HG03571 (cell line): ENCODE measurements around the gene PACRG.

Experiments
- ATAC-seq: cut with Tn5 transposase; IDR thresholded peaks from one replicate; pipeline ENCODE4 v1.9.1; 2021; ENCODE audit not compliant: unreplicated experiment

The PACRG gene

DNA sequence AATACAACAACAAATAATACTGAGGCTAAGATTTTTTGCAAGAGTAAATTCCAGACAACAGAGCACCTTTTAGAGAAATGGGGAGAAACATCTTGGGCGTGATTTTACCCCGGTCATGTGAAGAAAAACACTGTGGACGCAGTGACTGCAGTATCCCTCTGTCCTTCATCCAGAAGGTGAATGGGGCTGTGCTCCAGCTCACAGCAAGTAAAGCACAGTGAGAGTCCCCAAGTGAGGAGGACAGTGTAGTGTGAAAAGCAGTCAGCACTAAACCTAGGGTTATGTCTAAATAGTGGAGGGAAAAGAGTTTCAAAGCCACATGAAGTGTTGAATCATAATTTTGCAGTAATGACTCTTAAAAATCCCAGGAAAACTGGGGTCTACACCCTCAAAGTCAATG lies 338.4 kb downstream of the PACRG start:
- no peak for ATAC-seq

DNA sequence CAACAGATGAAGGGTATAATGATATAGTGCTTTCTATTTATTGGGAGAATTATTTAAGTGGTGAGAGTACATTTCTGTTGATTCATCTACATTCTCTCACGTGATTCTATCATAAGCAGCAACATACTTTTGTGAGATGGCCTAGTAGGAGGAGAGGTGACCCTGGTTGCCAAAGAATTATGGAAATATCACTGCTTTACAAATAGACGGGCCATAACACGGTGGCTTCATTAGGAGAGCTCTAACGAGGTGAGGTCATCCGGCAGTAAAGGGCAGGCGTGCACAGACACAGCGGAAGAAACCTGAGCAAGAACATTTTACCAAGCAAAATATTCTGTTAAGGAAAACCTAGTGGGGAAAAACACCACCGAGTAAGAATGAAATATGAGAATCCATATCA lies 349.4 kb downstream of the PACRG start:
- no peak for ATAC-seq

DNA sequence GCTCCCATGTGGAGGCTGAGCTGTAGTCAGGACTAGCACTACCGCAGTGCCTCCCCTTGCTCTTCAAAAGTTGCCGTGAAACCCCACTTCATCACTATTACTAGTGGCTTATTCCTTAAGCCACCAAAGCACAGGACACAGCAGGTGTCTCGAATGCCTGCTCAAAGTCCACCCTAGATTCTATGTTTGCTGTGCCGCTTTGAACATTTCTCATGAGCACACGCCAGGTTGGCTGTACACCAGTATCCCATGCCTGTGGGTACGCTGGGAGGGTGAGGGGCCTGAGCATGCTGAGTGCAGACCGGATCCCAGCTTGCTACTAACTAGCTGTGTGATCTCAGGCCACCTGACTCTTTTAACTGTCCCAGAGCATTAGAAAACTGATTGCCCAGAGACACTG lies 350.9 kb downstream of the PACRG start:
- ATAC-seq: no peak

DNA sequence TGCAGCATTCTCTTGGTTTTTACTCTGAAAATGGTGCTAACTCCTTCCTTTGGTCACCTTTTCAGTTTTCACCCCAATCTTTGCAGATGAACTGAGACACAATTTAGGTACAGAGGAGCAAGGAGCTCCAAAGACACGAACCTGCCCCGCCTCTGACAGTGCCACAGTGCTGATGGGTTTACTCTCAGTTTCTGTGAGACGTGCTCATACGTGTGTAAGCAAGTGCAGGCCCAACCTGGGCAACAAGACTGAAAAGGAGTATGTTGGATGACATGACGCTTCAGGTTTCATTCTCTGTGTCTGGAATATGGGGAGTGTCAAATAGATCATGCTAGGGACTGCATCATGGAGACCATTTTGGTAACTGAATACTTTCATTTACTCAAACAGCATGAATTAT lies 352.5 kb downstream of the PACRG start:
- ATAC-seq: no peak

DNA sequence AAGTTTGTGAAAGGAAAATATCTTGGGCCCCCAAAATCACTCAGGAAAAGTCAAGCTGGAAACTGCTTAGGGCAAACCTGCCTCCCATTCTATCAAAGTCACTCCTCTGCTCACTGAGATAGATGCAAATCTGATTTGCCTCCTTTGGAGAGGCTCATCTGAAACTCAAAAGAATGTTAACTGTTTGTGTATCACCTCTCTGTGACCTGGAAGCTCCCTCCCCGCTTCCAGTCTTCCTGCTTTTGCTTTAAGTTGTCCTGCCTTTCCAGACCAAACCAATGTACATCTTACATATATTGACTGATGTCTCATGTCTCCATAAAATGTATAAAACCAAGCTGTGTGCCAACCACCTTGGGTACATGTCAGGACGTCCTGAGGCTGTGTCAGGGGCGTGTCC lies 355.4 kb downstream of the PACRG start:
- ATAC-seq: no peak

DNA sequence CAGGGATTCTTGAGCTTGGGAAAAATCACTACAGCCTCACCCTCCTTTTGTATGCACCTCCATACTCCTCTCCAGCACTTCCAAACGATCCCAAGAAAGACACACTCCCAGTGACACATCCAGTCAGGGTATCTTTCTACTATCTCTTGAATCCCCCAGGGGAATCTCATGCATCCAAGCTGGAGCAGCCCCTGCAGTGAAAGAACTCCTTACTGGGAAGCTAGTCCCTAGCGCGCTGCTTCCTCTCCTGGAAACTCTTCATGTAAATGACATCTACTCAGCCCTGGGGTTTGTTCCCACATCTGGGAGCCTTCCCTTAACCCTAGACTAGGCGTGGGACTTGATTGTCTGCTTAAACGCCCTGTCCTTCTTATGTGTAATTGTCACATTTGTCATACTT lies 357.7 kb downstream of the PACRG start:
- no peak for ATAC-seq

DNA sequence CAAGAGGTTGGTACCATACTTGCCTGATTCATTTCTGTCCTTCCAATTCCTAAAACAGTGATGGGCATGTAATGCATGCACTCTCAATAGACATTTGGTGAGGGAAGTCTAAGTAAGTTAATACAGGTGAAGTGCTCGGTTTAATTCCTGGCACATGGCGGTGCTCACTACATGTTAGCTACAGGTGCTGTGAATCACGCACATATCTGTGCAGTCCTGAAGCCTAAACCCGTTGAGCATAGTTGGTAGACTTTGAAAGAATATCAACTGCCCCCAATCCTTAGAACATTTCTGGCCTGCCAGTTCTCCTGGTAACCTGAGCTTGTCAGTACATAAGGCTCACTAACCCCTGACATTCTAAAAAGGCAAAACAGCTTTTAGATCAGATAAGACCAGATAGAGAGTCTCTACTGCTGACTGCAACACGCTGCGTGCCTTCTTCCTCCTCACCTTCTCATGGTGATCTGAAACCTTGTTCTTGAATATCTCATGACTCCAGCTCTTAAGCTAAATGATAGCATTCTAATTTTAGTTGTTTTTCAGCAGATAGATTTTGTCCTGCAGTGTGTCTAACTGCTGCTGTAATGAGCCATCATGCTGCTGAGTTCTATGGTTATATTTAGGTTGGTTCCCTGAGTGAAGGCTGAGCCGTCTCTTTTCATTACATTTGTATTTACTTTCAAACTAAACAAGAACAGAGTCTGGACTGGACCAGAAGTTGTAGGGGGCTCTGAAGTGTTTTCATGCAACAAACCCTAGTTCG lies 358.3 kb downstream of the PACRG start:
- ATAC-seq: no peak

DNA sequence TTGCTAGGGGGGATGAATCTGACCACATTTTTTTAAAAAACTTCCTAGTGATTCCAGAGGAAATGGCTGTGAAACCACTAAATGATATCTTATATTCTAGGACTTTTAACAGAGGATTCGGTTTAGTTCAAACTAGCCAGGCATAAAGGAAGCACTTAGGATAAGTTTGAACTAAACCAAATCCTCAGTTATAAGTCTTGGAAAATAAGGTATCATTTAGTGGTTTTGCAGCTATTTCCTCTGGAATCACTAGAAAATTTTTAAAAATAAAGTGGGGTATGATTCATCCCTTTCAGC lies 358.8 kb downstream of the PACRG start:
- no peak for ATAC-seq

DNA sequence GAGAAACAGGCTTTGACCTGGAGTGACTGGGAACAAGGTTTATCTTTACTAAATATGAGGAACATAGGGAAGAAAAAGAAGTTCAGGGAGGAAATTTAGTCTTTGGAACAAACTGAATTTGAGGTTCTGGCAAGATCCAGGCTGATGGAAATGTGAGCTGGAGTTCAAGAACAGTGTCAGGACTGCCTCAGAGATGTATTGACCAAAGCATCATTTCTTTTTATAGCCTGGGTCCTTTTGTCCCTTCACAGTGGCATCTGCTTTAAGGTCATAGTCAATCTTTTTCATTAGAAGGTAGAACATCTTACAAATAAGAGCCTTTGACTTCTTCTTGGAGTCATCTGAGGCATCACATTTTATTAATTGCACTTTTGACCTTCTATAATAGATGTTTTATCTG lies 360.2 kb downstream of the PACRG start:
- ATAC-seq: no peak

DNA sequence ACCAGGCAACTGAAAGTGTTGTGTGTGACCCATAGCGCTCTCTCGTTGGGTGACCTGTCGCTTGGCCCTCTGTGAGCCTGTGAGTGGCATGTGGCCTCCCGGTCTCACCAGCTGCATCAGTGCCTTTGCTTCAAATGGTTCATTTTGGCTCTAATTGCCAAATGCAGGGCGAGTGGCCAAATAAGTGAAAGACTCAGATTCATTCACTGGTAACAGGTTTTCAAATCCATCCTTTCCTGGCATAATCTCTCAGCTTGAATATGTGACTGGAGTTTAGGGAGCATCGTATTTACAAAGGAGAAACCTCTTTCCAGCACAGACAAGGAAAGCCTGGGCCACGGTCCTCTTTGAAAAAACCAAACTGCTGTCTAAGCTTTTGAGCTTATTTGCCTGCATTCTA lies 365.1 kb downstream of the PACRG start:
- no peak for ATAC-seq

DNA sequence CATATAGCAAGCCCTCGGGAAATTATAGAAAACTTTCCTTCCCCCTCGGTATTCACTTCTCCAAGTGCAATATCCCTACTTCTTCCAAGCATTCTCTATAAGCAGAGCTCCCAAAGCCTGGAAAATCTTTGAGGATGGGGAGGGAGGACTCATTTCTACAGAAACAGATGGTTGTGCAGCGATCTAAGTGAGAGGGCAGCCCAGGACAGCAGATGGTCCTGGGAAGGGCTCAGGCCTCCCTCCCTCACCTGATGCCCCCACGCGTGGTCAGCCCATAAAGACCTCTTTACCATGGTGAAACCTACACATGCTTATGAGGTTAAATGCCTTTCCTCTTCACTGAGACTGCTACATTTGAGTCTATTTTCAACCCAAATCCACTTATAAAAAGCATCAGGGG lies 367.1 kb downstream of the PACRG start:
- ATAC-seq: no peak

DNA sequence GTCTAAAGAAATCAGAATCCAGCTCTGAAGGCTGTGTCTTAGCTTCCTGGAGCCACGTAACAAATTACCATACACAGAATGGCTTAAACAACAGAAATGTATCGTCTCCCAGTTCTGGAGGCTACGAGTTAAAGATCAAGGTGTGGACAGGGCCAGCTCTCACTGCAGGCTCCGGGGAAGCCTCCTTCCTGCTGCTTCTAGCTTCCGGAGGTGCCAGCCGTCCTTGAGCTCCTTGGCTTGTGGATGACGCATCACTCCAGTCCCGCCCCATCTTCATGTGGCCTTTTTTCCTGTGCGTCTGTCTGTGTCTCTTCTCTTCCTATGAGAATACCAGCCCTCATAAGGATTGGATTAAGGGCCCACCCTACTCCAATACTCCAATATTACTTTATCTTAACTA lies 367.6 kb downstream of the PACRG start:
- ATAC-seq: no peak

DNA sequence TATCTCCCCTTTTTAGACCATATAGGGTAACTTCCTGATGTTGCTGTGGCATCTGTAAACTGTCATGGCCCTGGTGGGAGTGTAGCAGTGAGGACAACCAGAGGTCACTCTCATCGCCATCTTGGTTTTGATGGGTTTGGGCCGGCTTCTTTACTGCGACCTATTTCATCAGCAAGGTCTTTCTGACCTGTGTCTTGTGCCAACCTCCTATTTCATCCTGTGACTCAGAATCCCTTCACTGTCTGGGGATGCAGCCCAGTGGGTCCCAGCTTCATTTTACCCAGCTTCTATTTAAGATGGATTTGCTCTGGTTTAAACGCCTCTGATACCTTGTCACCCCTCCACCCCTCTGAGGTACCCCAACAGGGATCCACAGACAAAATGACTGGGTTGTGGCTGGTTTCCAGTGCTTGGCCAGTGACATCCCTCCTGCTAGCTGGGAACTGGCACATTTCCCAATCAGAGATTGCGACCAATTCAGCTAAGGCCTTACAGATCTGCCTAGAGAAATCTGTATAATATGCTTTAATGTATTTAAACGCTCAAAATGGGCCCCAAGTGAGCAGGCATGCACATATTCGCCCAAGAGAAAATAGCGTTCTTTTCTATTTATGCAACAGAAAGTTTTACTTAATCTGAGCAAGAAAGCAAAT lies 371.2 kb downstream of the PACRG start:
- no peak for ATAC-seq

DNA sequence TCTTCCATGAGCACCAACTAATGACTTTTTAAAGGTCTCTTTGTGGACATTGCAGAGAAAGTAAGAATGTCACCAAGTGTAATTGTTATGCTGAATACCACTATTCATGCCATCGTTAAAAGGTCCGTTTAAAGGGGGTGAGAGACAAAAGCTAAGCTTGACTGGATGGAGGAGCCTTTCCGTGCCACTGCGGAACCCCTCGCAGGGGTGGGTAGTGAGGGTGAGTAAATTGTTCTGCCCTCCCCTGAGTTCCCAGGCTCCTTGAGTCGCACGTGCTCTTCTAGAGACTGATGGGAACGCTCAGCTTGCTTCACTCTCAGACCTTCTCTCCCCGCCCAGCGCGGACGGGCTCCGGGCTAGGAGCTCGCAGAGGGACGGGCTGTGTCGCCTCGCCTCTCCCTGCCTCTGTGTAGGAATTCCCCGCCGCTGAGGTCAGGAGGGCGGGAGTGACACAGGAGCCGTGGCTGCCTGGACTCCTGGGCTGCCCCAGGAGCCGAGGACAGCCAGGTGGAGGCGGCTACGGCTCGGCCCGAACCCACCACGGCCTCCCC lies 371.9 kb downstream of the PACRG start:
- no peak for ATAC-seq

DNA sequence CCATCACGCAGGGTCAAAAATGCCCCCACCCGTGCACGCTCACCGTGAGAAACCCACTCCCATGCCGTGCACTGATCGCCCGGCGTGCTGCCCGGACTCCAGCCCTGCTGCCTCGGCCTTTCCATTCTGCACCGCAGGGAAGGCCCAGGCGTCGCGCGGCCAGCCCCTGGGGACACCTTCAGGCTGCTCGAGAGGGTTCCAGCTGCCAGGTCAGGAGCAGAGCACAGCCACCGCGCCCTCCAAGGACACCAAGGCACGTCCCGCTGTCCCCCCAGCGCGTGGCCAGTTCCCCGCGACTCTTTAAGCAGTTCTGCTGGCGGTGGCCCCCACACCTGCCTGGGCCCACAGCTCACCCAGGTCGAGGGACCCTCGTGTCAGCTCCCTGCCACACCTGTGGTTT lies 372.5 kb downstream of the PACRG start:
- ATAC-seq: no peak

DNA sequence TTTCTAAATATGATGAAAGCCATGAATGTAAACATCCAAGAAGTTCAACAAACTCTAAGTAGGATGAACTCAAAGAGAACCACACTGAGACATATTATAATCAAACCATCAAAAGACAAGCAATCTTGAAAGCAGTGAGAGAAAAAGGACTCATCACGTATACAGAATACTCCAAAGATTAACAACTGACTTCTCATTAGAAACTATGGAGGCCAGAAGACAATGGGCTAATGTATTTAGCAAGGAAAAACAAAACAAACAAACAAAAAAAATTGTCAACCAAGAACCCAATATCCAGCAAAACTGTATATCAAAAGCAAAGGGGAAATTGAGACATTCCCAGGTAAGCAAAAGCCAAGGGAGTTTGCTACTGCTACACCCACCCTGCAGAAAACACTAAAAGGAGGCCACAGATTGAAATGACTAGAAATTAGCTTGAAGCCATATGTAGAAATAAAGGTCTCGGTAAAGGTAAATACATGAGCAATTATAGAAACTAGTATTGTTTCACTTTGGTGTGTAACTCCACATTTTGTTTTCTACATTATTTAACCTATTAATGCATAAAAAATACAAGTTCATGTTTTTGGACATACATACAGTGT lies 385.7 kb downstream of the PACRG start:
- ATAC-seq: no peak

DNA sequence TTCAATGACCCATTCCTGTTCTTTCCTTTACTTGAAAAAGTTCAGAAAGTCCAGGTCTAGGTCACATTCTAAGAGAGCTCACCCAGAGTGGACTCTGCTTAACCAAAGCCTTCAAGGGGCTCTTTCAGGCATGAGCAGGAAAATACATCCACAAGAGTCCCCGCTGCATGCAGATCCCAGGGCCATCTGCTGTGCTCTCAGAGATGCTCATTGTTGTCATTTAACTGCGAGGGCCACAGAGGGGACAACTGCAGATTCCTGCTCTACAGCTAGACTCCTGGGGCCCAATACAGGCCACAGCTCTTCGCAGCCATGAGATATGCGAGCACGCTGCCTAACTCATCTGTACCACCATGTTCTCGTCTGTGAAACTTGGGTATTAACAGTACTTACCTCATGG lies 391.2 kb downstream of the PACRG start:
- ATAC-seq: no peak

DNA sequence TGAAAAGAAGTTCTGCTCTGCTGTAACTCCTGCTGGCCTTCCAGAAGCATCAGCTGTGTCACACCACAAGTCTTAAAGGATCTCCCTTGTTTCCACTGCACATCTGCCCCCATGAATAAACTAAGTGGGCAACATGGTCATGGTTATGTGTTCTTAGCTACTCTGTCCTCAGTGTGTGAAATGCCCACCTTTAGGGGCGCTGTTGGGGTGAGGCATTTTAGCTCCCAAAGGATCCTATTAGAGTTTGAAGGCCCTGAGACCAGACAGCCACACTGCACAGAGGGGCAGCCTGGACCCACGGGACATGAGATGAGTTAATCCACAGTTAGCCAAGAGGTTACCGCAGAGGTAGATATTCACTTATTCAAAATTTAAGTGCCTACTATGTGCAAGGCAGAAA lies 392.4 kb downstream of the PACRG start:
- no peak for ATAC-seq

DNA sequence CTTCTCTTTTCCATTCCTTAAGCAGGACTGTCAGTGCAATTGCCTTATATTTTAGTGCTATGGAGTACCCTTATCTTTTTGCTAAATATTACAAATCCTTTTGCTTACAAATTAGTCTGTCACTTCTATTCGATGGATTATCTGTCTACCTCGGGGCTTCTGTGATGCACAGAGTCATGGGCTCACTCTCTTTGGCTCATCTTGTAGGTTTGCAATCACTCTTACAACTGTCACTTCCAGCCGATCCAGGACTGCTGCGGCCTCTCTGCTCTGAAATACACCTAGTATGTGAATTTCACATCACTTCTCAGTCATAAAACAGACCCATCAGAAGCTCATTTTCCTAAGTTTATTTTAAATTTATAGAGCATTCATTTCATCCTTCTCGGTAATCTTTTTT lies 393.5 kb downstream of the PACRG start:
- no peak for ATAC-seq

DNA sequence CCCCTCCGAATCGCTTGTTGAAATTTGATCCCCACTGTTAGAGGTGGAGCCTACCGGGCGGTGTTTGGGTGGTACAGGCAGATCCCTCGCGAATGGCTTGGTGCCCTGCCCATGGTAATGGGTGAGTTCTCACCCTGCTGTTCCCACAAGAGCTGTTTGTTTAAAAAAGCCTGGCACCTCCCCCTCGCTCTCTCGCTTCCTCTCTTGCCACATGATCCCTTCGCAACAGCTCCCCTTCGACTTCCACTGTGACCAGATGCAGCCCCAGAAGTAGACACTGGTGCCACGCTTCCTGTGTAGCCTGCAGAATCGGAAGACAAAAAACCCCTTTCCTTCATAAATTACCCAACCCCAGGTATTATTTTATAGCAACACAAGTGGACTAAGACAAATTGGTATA lies 394.6 kb downstream of the PACRG start:
- no peak for ATAC-seq

DNA sequence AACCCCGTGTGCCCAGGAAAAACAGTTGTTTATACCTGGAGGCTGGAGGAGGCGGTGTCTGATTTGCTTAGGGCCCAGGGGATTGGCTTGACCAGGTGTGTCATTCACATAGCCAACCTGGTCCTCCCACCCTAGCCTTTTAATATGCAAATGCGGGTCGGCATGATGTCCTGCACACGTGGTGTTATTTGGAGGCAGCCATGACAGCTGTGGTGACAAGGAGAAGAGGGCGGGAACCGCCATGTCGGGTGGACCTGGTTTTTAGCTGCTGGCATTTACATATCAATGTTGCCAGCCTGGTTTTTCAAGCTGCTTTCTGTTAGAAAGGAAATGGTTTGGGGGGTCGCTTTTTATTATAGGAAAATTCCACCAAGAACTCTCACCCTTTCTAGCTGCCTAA lies 395.3 kb downstream of the PACRG start:
- no peak for ATAC-seq

DNA sequence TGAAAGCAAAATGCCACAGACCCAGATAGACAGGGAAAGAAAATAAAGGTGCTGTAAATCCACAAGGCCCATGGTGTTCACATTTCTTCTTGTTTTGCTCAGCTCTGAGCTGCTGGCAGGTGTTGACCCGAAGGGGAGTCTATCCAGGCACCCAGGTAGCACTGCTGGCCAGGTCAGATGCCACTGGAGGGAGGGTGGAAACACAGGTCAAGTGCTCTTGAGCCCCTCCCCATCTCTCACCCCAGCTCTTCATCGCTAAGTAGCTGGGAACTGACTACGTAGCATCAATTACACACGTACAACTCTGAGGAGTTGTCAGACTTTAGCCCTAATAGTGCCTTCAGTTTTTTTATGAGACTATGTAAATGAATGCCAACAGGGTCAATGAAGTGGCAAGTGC lies 399.0 kb downstream of the PACRG start:
- no peak for ATAC-seq
